Caco-2 (cell line): ENCODE measurements around the gene SCAPER. TPM values are rescaled to one million over a fixed set of nuclear protein-coding genes. Genes with fewer than 3 reads are reported as not detected.

ENCODE experiments used
- BruUV-seq: library from RNA; stranded (reverse); fragments of 400-500 nt; replicated peaks from 2 replicates; lab custom pipeline; 2021; lab: Mats Ljungman, UMichigan
- CTCF ChIA-PET: fragments of 300-600 bp; sonication (Branson Sonifier 250); formaldehyde crosslinking; loops from one replicate; lab custom pipeline; 2022; ENCODE audit warnings: antibody characterized with exemption; lab: Charles Lee
- POLR2A ChIA-PET: fragments of 300-600 bp; sonication (Branson Sonifier 250); formaldehyde crosslinking; loops from one replicate; lab custom pipeline; 2022; ENCODE audit warnings: antibody characterized with exemption; lab: Charles Lee
- DNase-seq, 2 experiments: peaks; one replicate each; pipeline versions ENCODE4 v3.0.0 to v3.0.0-alpha.2; 2020 to 2022
- H3K27me3 ChIP-seq: replicated peaks from 2 replicates; pipeline ENCODE4 v1.6.0; 2011; ENCODE audit warnings: low read length; ENCODE audit not compliant: control insufficient read depth, insufficient read depth
- H3K36me3 ChIP-seq: 2 replicates; pipeline ENCODE4 v1.5.1; 2011; ENCODE audit warnings: low read length; ENCODE audit not compliant: control insufficient read depth, insufficient read depth
- H3K4me1 ChIP-seq: fragments of 250-450 bp; sonication (Bioruptor Pico); 2 replicates; pipeline ENCODE4 v1.5.1; 2020; ENCODE audit warnings: mild to moderate bottlenecking
- H3K4me3 ChIP-seq: 2 replicates; pipeline ENCODE4 v1.5.1; 2011; ENCODE audit warnings: low read depth, mild to moderate bottlenecking, control low read depth, low read length
- H3K9me3 ChIP-seq: fragments of 250-450 bp; sonication (Bioruptor Pico); 2 replicates; pipeline ENCODE4 v1.5.1; 2020; ENCODE audit warnings: mild to moderate bottlenecking, moderate library complexity
- H3K27ac Mint-ChIP-seq: one replicate; pipeline ENCODE4 v1.8.0; 2022; ENCODE audit warnings: mixed read lengths; ENCODE audit not compliant: unreplicated experiment
- H3K27me3 Mint-ChIP-seq: one replicate; pipeline ENCODE4 v1.8.0; 2022; ENCODE audit warnings: mixed read lengths; ENCODE audit not compliant: insufficient read depth, unreplicated experiment
- H3K36me3 Mint-ChIP-seq: one replicate; pipeline ENCODE4 v1.8.0; 2022; ENCODE audit warnings: mild to moderate bottlenecking, mixed read lengths; ENCODE audit not compliant: insufficient read depth, unreplicated experiment
- H3K4me1 Mint-ChIP-seq: one replicate; pipeline ENCODE4 v1.8.0; 2022; ENCODE audit warnings: low read depth, mixed read lengths; ENCODE audit not compliant: unreplicated experiment
- H3K4me3 Mint-ChIP-seq: one replicate; pipeline ENCODE4 v1.8.0; 2022; ENCODE audit warnings: mild to moderate bottlenecking, moderate library complexity, mixed read lengths; ENCODE audit not compliant: unreplicated experiment
- H3K9me3 Mint-ChIP-seq: one replicate; pipeline ENCODE4 v1.8.0; 2022; ENCODE audit warnings: mixed read lengths; ENCODE audit not compliant: unreplicated experiment
- intact Hi-C: fragments of 100-400 bp; cut with micrococcal nuclease; formaldehyde crosslinking; loops from one replicate; pipeline ENCODE4 v1.10.0; 2022; ENCODE audit not compliant: unreplicated experiment
- total RNA-seq: library from RNA; stranded (reverse); gene quantifications from 2 replicates; pipeline ENCODE4 v1.2.3, GENCODE V29; 2022
- TF ChIP-seq, protein P1 (sequence below), 2 experiments: fragments of 200-600 bp in 1 of 2; IDR thresholded peaks; 1 replicate in 1 of 2; 2 replicates in 1 of 2; pipeline versions ENCODE4 v1.5.1 to v1.8.0; 2011 to 2022; ENCODE audit warnings: antibody characterized with exemption in 1 of 2, control low read depth in 1 of 2, inconsistent platforms in 1 of 2, low read depth in 1 of 2, low read length in 1 of 2, mild to moderate bottlenecking in 1 of 2, moderate library complexity in 1 of 2; ENCODE audit not compliant: insufficient read depth in 1 of 2, severe bottlenecking in 1 of 2, unreplicated experiment in 1 of 2

The SCAPER gene
- total RNA-seq, 1 experiment from 2014 or later, result 24.6 TPM

DNA sequence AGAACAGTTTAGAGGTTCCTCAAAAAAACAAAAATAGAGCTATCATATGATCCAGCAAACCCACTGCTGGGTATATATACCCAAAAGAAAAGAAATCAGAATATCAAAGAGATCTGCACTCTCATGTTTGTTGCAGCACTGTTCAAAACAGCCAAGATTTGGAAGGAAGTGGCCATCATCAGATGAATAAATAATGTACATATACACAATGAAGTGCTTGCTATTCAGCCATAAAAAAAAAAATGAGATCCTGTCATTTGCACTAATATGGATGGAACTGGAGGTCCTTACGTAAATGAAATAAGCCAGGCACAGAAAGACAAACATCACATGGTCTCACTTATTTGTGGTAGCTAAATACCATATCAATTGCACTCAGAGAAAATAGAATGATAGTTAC is 58.4 kb downstream of the SCAPER start:
- no peak overlapping the region for H3K4me3 Mint-ChIP-seq
- ChIA-PET CTCF (interaction anchor here (0.7 kb wide), 1 partner anchor 354 kb away, joined by 3 read pairs; no protein-coding TSS in a partner anchor), POLR2A (no interaction called here)
- no peak for DNase-seq
- intact Hi-C loops, result no loop called here
- no peaks in the 10 kb centered on the region for H3K4me1 Mint-ChIP-seq
- TF ChIP-seq, protein P1, sequence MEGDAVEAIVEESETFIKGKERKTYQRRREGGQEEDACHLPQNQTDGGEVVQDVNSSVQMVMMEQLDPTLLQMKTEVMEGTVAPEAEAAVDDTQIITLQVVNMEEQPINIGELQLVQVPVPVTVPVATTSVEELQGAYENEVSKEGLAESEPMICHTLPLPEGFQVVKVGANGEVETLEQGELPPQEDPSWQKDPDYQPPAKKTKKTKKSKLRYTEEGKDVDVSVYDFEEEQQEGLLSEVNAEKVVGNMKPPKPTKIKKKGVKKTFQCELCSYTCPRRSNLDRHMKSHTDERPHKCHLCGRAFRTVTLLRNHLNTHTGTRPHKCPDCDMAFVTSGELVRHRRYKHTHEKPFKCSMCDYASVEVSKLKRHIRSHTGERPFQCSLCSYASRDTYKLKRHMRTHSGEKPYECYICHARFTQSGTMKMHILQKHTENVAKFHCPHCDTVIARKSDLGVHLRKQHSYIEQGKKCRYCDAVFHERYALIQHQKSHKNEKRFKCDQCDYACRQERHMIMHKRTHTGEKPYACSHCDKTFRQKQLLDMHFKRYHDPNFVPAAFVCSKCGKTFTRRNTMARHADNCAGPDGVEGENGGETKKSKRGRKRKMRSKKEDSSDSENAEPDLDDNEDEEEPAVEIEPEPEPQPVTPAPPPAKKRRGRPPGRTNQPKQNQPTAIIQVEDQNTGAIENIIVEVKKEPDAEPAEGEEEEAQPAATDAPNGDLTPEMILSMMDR (IDR thresholded peaks at IDR 0.05; ENCODE audit: insufficient read depth in 1 of 2, low read depth in 1 of 2, low read length in 1 of 2, severe bottlenecking in 1 of 2, unreplicated experiment in 1 of 2), result no peak
- BruUV-seq, result no TSS peak
- no peak overlapping the region for H3K27ac Mint-ChIP-seq
- Histone ChIP-seq H3K4me1 (no peaks in the 10 kb centered on the region), H3K36me3 (no peaks in the 10 kb centered on the region; the same call in 1 of the 2 replicates), H3K27me3 (no peaks in the 10 kb centered on the region), H3K9me3 (no peaks in the 10 kb centered on the region), H3K4me3 (no peak overlapping the region)
- H3K9me3 Mint-ChIP-seq, result peaks cover 8% of the 10 kb centered on the region
- no peaks in the 10 kb centered on the region for H3K27me3 Mint-ChIP-seq
- H3K36me3 Mint-ChIP-seq, result peaks cover 17% of the 10 kb centered on the region

DNA sequence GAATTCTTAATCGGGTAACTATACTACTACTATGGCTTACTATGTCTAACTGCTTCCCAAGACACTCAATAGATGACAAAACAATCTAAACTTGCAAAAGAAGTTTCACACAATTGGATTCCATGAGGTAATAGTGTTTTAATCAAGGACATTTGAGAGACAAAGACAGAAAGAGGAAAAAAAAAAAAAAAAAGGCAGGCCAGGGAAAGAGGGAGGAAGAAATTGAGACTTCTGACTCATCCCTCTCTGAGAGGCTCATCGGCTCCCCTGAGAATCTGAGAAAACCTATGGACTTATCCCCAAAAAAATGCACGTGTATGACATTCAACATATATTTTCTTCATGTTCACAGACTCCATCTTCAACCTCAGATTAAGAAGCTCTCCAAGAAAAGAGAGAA is 61.0 kb downstream of the SCAPER start:
- no peaks in the 10 kb centered on the region for H3K4me1 Mint-ChIP-seq
- CTCF ChIA-PET, result no interaction called here

DNA sequence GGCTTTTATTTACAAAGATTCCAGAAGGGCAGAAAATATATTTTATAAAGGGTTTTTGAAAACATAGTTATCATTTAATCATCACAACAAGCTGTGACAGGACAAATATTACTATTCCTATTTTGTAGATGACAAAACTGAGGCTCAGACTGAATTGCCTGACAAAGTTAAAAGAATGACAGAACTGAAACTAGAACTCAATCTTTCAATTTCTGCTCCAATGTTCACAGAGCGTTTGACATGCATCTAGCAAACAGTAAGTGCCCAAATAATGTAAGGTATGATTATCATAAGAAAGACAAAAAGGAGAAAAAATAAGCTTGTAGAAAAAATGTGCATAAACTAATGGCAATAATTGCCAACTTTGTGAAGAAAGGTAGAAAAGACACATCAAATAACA is 61.9 kb downstream of the SCAPER start:
- Mint-ChIP-seq H3K36me3 (peaks cover 9% of the 10 kb centered on the region), H3K27me3 (no peaks in the 10 kb centered on the region), H3K4me1 (no peaks in the 10 kb centered on the region), H3K4me3 (no peak overlapping the region), H3K9me3 (no peaks in the 10 kb centered on the region), H3K27ac (no peak overlapping the region)
- TF ChIP-seq, protein P1 (IDR thresholded peaks at IDR 0.05; ENCODE audit: insufficient read depth in 1 of 2, low read depth in 1 of 2, low read length in 1 of 2, severe bottlenecking in 1 of 2, unreplicated experiment in 1 of 2), result no peak
- ChIA-PET POLR2A (no interaction called here), CTCF (no interaction called here)
- Histone ChIP-seq H3K36me3 (no peaks in the 10 kb centered on the region), H3K27me3 (no peaks in the 10 kb centered on the region), H3K4me1 (no peaks in the 10 kb centered on the region), H3K9me3 (no peaks in the 10 kb centered on the region), H3K4me3 (no peak overlapping the region)
- no TSS peak for BruUV-seq
- intact Hi-C loops, result no loop called here
- no peak for DNase-seq

More for the DNA sequence above, 61.0 kb downstream of the SCAPER start:
- Histone ChIP-seq H3K4me3 (no peak overlapping the region), H3K4me1 (no peaks in the 10 kb centered on the region), H3K27me3 (no peaks in the 10 kb centered on the region), H3K36me3 (no peaks in the 10 kb centered on the region), H3K9me3 (no peaks in the 10 kb centered on the region)
- DNase-seq, result no peak
- Mint-ChIP-seq H3K27ac (no peak overlapping the region), H3K27me3 (no peaks in the 10 kb centered on the region), H3K9me3 (no peaks in the 10 kb centered on the region), H3K4me3 (no peak overlapping the region), H3K36me3 (peaks cover 5% of the 10 kb centered on the region)
- BruUV-seq, result no TSS peak
- POLR2A ChIA-PET, result no interaction called here
- intact Hi-C loops, result no loop called here
- TF ChIP-seq, protein P1 (IDR thresholded peaks at IDR 0.05; ENCODE audit: insufficient read depth in 1 of 2, low read depth in 1 of 2, low read length in 1 of 2, severe bottlenecking in 1 of 2, unreplicated experiment in 1 of 2), result no peak
